GM19043 (cell line): ENCODE measurements around the gene TNRC6B.

Experiments
- ATAC-seq: cut with Tn5 transposase; IDR thresholded peaks from one replicate; pipeline ENCODE4 v1.9.1; 2021; ENCODE audit warnings: low read depth; ENCODE audit not compliant: unreplicated experiment

TNRC6B gene

GRCh38 chr22:40239345-40239683, 61.6 kb downstream of the TNRC6B start:
- no peak for ATAC-seq

DNA sequence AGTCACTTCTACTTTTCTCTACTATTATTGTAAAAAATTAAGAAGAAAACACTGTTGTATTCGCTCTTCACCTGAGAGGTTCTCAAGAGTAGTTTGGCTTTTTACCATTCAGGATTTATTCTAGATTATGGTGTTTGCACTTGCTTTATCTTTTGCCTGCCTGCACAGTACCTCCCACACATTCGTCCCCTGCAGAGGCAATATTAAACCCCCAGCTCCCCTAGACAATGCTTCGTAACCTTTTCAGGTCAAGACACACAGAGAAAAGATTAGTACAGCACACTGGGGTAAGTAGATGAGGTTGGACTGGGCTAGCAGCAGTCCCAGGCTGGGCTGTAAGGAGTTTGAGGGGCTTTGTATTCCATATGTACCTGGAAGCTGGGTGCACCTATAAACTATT, 62.4 kb downstream of the TNRC6B start:
- no peak for ATAC-seq

- no peak for ATAC-seq
Measured at GRCh38 chr22:40240686-40241085, 63.0 kb downstream of the TNRC6B start.

GRCh38 chr22:40241200-40241763, 63.6 kb downstream of the TNRC6B start:
- ATAC-seq, result no peak

GRCh38 chr22:40243891-40244290, 66.2 kb downstream of the TNRC6B start:
- no peak for ATAC-seq

DNA sequence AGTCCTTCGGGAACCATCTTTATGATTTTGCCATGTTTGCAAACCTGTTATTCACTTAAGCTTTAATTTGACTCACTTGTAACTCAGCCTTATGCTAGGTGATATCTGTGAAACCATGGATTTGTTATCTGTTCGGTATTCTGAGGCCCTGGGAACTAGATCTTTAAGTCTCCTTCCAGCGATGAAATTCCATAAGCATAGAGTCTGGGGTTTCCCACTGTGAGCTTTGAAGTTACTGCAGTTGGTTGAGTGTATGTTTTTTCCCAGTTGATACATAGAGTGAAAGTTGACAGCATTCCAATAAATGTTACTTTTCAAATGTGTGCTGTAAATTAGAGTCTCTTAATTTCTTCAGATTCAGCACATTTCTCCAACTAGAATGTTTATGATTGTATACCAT, 66.9 kb downstream of the TNRC6B start:
- ATAC-seq, result no peak

- ATAC-seq, result no peak
Measured at GRCh38 chr22:40247976-40248375, 70.3 kb downstream of the TNRC6B start.

GRCh38 chr22:40249286-40249685, 71.6 kb downstream of the TNRC6B start:
- no peak for ATAC-seq

DNA sequence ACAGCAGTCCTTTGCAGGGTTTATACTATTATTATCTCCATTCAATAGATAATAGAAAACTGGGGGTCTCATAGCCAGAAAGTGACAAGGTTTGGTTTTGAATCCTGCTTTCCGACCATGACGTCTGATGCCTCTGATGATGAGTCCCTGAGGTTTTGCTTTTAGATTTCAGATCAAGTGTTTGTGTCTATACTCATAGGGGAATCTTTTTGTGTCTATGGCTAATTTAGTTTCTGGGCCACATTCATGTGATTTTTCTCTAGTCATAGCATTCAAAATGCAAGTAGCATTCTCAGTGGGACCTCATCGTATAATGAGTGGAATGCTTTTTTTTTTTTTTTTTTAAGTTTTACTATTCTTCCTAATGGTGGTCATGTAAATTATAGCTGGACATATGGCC, 72.9 kb downstream of the TNRC6B start:
- no peak for ATAC-seq

- no peak for ATAC-seq
Measured at GRCh38 chr22:40251106-40251505, 73.4 kb downstream of the TNRC6B start.

DNA sequence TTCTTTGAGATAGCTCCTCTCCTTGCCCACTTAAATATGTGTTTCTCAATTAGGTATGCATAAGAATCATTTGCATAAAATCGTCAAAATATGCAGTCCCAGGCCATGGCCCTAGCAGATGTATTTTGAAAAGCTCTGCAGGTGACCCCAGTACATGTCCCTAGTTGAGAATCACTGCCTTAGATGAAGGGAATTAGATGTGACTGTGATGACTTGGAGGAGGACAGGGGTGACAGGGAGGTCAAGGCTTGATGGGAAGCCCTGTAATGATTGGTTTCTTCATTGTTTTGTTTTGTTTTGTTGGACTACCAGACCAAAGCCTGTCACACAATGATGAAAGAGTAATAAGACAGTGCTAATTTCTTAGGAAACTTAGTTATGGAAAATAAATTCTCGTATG, 74.4 kb downstream of the TNRC6B start:
- no peak for ATAC-seq

DNA sequence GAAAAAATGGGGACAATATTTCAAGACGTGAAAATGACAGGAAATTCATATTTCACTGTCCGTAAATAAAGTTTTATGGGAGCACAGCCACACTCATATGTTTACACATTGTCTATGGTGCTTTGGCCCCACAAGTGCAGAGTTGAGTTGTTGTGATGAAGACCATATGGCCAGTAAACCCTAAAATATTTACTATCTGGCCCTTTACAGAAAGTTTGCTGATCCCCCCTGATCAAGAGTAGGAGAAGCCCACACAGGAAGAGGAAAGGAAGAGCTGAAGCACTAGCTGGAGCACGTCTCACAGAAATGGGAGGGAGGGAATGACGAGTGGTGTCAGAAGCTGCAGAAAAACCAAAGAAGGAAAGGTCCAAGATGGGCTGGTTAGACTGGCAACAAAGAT, 78.8 kb downstream of the TNRC6B start:
- ATAC-seq, result no peak

DNA sequence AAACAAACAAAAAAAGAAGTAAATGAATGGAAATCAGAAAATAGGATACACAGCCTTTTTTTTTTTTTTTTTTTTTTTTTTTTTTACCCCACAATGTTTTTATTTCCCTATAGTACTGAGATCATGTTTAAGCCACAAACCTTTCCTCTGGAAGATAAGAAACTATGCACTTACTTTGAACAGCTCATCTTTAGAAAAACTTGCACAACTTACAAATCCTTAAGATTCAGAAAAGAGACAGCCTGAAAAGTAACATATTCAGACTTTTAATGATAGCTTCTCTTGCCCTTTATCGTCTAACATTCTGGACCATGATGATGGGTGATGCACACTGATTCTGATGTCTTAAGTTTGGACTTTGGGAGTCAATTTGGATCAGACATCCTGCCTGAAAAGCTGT, 80.3 kb downstream of the TNRC6B start:
- ATAC-seq, result no peak

- ATAC-seq, result no peak
Measured at GRCh38 chr22:40258501-40258915, 80.8 kb downstream of the TNRC6B start.

DNA sequence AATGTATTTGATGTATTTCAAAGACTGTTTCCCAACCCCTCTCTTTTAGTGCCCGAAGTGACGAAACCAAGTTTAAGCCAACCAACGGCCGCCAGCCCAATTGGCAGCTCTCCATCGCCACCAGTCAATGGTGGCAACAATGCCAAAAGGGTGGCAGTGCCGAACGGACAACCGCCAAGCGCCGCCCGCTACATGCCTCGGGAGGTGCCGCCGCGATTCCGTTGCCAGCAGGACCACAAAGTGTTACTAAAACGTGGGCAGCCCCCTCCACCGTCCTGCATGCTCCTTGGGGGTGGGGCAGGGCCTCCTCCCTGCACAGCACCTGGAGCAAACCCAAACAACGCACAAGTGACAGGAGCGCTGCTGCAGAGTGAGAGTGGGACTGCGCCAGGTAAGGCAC, 84.1 kb downstream of the TNRC6B start:
- ATAC-seq, result no peak

DNA sequence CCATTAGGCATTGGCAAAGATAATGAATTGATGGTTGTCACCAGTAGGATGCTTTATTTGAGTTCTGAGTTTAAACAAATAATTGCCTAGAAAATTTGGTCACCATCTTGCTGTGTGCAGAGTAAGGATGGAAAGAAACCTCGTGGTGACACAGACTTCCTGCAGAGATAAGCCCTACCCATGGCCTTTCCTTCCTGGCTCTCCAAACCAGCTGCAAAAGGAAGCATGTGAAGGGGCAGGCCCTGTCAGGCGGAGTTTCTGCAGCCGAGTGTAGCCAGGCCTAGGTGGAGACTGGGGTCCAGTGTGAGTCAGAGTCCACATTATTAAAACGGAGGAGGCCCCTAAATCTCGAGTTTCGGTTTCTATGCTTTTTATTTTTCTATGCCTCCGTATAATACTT, 85.5 kb downstream of the TNRC6B start:
- no peak for ATAC-seq

GRCh38 chr22:40265783-40266182, 88.1 kb downstream of the TNRC6B start:
- ATAC-seq, result no peak

GRCh38 chr22:40270031-40270430, 92.3 kb downstream of the TNRC6B start:
- no peak for ATAC-seq

DNA sequence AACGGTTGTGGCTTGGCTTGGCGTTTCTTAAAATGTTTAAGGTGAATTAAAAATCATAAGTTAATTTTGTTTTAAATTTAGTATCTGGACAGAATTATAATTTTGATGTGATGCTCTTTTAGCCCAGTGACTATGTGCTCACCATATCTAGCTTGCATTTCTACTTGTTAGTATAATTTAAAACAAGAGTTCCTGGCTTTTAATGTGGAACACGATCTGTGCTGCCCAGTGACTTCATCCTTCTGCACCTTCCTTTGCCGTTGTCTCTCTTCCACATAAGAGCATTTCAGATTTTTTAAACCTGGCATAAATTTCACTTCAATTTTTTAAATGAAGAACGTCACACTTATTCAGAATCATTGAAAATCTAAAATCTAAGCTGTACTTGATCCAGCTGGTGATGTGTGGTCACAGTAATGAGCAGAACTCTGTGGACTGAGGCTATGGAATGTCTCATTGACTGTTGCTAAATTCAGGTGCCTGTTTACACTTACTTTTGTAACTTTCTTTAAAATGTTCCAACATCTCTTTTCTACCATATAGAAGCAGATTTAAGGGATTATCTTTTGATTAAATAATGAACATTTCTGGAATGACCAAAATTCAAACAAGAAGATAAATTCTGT, 93.1 kb downstream of the TNRC6B start:
- ATAC-seq, result no peak

GRCh38 chr22:40271440-40271839, 93.7 kb downstream of the TNRC6B start:
- ATAC-seq, result no peak

- ATAC-seq, result no peak
Measured at GRCh38 chr22:40273319-40273718, 95.6 kb downstream of the TNRC6B start.

DNA sequence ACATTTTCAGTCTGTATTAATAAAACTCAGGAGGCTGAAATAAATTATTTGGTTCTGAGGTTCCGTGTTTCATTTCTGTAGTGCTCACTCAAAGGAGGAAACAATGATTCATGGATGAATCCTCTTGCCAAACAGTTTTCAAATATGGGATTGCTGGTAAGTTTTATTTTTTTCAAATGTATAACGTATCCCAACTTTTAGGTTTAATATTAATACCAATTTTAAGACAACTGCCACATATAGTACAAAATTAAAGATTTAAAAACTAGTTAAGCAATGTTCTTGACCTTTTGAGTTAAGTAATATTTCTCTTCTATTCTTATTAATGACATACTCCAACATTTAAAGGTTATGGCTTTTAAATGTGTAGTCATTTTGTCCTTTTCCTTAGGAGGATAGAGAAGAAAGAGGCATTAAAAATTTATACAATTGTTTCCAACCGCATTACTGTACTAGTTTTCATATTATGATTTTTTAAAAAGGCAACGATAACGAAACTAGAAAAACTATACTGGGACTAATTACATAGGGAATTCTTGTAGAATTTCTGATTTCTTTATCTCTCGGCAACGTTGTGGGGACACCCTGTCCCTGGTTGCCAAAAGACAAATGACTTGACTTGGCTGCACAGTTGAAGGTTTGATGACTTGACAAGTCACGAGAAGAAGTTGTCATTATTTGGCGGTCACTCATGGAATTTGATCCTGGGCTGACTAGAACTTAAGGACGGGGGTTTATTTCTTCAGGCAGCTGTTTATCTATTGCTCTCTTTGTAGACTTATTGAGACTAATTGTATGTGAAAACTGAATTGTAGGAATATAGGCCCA, 99.5 kb downstream of the TNRC6B start:
- no peak for ATAC-seq
